Smooth muscle cell (in vitro differentiated cells): ENCODE measurements around the gene ARHGAP26. TPM values are rescaled to one million over a fixed set of nuclear protein-coding genes. Genes with fewer than 3 reads are reported as not detected.
"Not testable (repeated sequence)": the region's sequence is repeated elsewhere in the genome, so short reads cannot be mapped to it uniquely, and the experiment has no call there.

Experiments used
- DNase-seq: peaks from one replicate; lab custom pipeline; 2025; ENCODE audit not compliant: unreplicated experiment; lab: John Stamatoyannopoulos, UW
- H2AFZ ChIP-seq: fragments of 200-600 bp; sonication (generic); 2 replicates; pipeline ENCODE4 v1.6.0; 2016; ENCODE audit warnings: antibody characterized with exemption, low read depth, mild to moderate bottlenecking
- H3F3A ChIP-seq: fragments of 200-600 bp; sonication (generic); 2 replicates; pipeline ENCODE4 v1.6.0; 2017; ENCODE audit warnings: antibody characterized with exemption, low read depth
- H3K27ac ChIP-seq: fragments of 200-600 bp; sonication (generic); 2 replicates; pipeline ENCODE4 v1.5.1; 2016; ENCODE audit warnings: low read depth, mild to moderate bottlenecking
- H3K27me3 ChIP-seq: fragments of 200-600 bp; sonication (generic); 2 replicates; pipeline ENCODE4 v1.6.1; 2016; ENCODE audit warnings: low read depth, mild to moderate bottlenecking
- H3K36me3 ChIP-seq: fragments of 200-600 bp; sonication (generic); 2 replicates; pipeline ENCODE4 v1.5.1; 2016; ENCODE audit warnings: low read depth
- H3K4me1 ChIP-seq: fragments of 200-600 bp; sonication (generic); 2 replicates; pipeline ENCODE4 v1.5.1; 2016; ENCODE audit warnings: low read depth
- H3K4me2 ChIP-seq: fragments of 200-600 bp; sonication (generic); 2 replicates; pipeline ENCODE4 v1.6.0; 2016; ENCODE audit warnings: mild to moderate bottlenecking
- H3K4me3 ChIP-seq: fragments of 200-600 bp; sonication (generic); 2 replicates; pipeline ENCODE4 v1.5.1; 2016; ENCODE audit warnings: mild to moderate bottlenecking
- H3K79me2 ChIP-seq: fragments of 200-600 bp; sonication (generic); 2 replicates; pipeline ENCODE4 v1.6.0; 2016; ENCODE audit warnings: low read depth, mild to moderate bottlenecking
- H3K9ac ChIP-seq: fragments of 200-600 bp; sonication (generic); 2 replicates; pipeline ENCODE4 v1.6.0; 2016; ENCODE audit warnings: low read depth
- H3K9me3 ChIP-seq: fragments of 200-600 bp; sonication (generic); replicated peaks from 2 replicates; pipeline ENCODE4 v1.5.1; 2016; ENCODE audit warnings: low read depth
- H4K20me1 ChIP-seq: fragments of 200-600 bp; sonication (generic); 2 replicates; pipeline ENCODE4 v1.6.0; 2016; ENCODE audit warnings: low read depth
- CTCF ChIP-seq: fragments of 200-600 bp; sonication (generic); IDR thresholded peaks from 2 replicates; pipeline ENCODE4 v1.5.1; 2017; ENCODE audit warnings: borderline replicate concordance, mild to moderate bottlenecking, antibody characterized with exemption; ENCODE audit not compliant: insufficient read depth, poor library complexity, severe bottlenecking
- WGBS: methylation state at CpG from one replicate; pipeline ENCODE4 v1.1.7; 2016; ENCODE audit warnings: low lambda C conversion rate; 5-methylcytosine and 5-hydroxymethylcytosine counted together
- polyA plus RNA-seq: library from polyadenylated mRNA; unstranded; fragments of >200 nt; fragmentation: Nextera tagmentation; extraction: Ambion mirVana; gene quantifications from 2 replicates; pipeline ENCODE4 v1.2.1, GENCODE V29; 2016
- total RNA-seq: library from RNA; depleted of rRNA; stranded (reverse); fragments of >200 nt; gene quantifications from 2 replicates; pipeline ENCODE4 v1.2.3, GENCODE V29; 2014

ARHGAP26 gene
- total and polyA plus RNA-seq, 2 experiments from 2014 or later = 2.2 to 5.1 TPM

GRCh38 chr5:142926549-142926948, 156.4 kb downstream of the ARHGAP26 start:
- Histone ChIP-seq H4K20me1 (no peaks in the 10 kb centered on the region), H3K27ac (no peak overlapping the region), H3K9me3 (no peaks in the 10 kb centered on the region), H3K4me1 (no peaks in the 10 kb centered on the region), H3K4me2 (no peak overlapping the region), H3K9ac (no peak overlapping the region), H3K27me3 (no peaks in the 10 kb centered on the region), H3K36me3 (no peaks in the 10 kb centered on the region), H2AFZ (no peak overlapping the region), H3F3A (no peaks in the 10 kb centered on the region), H3K79me2 (no peaks in the 10 kb centered on the region), H3K4me3 (no peak overlapping the region)
- WGBS = 86% methylated on average over 4 of the region's 4 CpGs
- no peak for TF ChIP-seq CTCF
- no peak for DNase-seq

- H3K4me1 ChIP-seq, H3K4me2 ChIP-seq, H3K27me3 ChIP-seq, H3K79me2 ChIP-seq, H3K9ac ChIP-seq, H4K20me1 ChIP-seq, H3K36me3 ChIP-seq, H3K9me3 ChIP-seq, H2AFZ ChIP-seq, H3F3A ChIP-seq, H3K4me3 ChIP-seq, H3K27ac ChIP-seq, DNase-seq: not testable (repeated sequence)
- 90% methylated on average over 11 of the region's 11 CpGs for WGBS
These were observed 158.8 kb downstream of the ARHGAP26 start for GRCh38 chr5:142928999-142929398.

- no peak overlapping the region for H3K9ac ChIP-seq
- no peaks in the 10 kb centered on the region for H3K36me3 ChIP-seq
- TF ChIP-seq CTCF = no peak
- no peaks in the 10 kb centered on the region for H3F3A ChIP-seq
- H3K27ac ChIP-seq = no peak overlapping the region
- DNase-seq = no peak
- H3K27me3 ChIP-seq = no peaks in the 10 kb centered on the region
- H3K4me3 ChIP-seq = no peak overlapping the region
- no peaks in the 10 kb centered on the region for H3K9me3 ChIP-seq
- H3K4me1 ChIP-seq = no peaks in the 10 kb centered on the region
- H2AFZ ChIP-seq = no peak overlapping the region
- WGBS = 90% methylated on average over 2 of the region's 2 CpGs
- H3K4me2 ChIP-seq = no peak overlapping the region
- H3K79me2 ChIP-seq = no peaks in the 10 kb centered on the region
- H4K20me1 ChIP-seq = no peaks in the 10 kb centered on the region
These were observed 159.4 kb downstream of the ARHGAP26 start for GRCh38 chr5:142929587-142929986.

DNA sequence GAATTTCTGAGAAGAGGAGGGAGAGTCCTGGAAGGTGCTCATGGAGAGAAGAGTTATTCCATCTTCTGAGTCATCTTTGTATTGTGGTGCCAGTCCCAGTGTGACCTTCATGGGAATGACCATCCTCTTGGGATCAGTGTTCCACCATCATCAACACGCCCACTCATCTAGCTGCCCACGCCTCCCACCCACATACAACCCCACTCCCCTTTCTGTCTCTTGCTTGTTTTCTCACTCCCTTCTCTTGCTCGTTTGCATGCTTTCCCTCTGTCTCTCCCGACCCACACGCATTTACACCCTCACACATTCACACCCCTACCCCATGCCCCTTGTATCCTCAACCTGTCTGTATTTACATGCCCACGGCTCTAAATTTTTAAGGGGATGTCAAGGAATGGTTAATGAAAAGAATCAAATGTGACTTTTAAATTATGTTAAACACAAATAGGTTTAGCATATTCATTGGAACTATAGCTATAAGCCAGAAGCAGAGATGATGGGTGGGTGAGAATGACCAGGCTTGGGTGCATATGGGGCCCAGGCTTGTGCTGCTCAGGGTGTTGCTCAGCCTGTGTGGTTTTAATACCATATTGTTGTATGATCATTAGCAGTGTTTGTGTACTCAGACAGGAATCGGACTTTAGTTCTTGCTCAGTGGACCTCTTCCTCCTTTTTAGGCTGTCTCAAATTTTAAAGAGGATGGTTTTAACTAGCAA, 160.4 kb downstream of the ARHGAP26 start:
- no peaks in the 10 kb centered on the region for H3K4me1 ChIP-seq
- no peaks in the 10 kb centered on the region for H3K79me2 ChIP-seq
- H3K27ac ChIP-seq = no peak overlapping the region
- no peaks in the 10 kb centered on the region for H3K36me3 ChIP-seq
- H3K4me3 ChIP-seq = no peak overlapping the region
- H3F3A ChIP-seq = no peaks in the 10 kb centered on the region
- TF ChIP-seq CTCF = no peak
- H2AFZ ChIP-seq = no peak overlapping the region
- 96% methylated on average over 7 of the region's 7 CpGs for WGBS
- no peak overlapping the region for H3K9ac ChIP-seq
- no peaks in the 10 kb centered on the region for H3K9me3 ChIP-seq
- H3K27me3 ChIP-seq = no peaks in the 10 kb centered on the region
- H4K20me1 ChIP-seq = no peaks in the 10 kb centered on the region
- H3K4me2 ChIP-seq = no peak overlapping the region
- DNase-seq = no peak
